Measurements from ENCODE around the gene LHX4.

LHX4 gene

GRCh38 chr1:180241716-180242544 is 11.9 kb downstream of the LHX4 start:
- H3K18ac ChIP-seq (ENCODE audit: low read depth in 1 of 2, low read length in 2 of 2): no peak overlapping the region
- H3K4me2 ChIP-seq (ENCODE audit: low read length, poor library complexity, severe bottlenecking): no peak overlapping the region
- peaks cover 53 to 87% of the 10 kb centered on the region in 2 experiments for H3K27me3 ChIP-seq (ENCODE audit: control insufficient read depth in 1 of 2, insufficient read depth in 1 of 2, low read length in 2 of 2)
- H3K27ac ChIP-seq (ENCODE audit: low read length, poor library complexity, severe bottlenecking): no peak overlapping the region
- H2BK120ac ChIP-seq (ENCODE audit: low read depth, low read length): no peak overlapping the region
- H3K9me3 ChIP-seq (ENCODE audit: control insufficient read depth, low read length): no peaks in the 10 kb centered on the region
- no peaks in the 10 kb centered on the region for H3K36me3 ChIP-seq (ENCODE audit: control insufficient read depth in 1 of 2, insufficient read depth in 2 of 2, low read depth in 1 of 2, low read length in 2 of 2)
- H2BK15ac ChIP-seq (ENCODE audit: low read depth, poor library complexity, severe bottlenecking): no peak overlapping the region
- H3K79me1 ChIP-seq (replicated peaks; ENCODE audit: low read length, poor library complexity, severe bottlenecking): no peaks in the 10 kb centered on the region
- no peak overlapping the region for H3K9ac ChIP-seq (ENCODE audit: low read length)
- H2BK5ac ChIP-seq (ENCODE audit: low read depth, low read length, poor library complexity, severe bottlenecking): no peak overlapping the region
- no peak overlapping the region for H3K4me3 ChIP-seq (ENCODE audit: insufficient read depth in 1 of 2, low read depth in 1 of 2, low read length in 2 of 2)
- H3K23ac ChIP-seq (ENCODE audit: low read length in 2 of 2): no peak overlapping the region
- no peak overlapping the region for H2AK5ac ChIP-seq (ENCODE audit: low read length, severe bottlenecking)
- H2BK12ac ChIP-seq (ENCODE audit: low read length in 2 of 2): no peak overlapping the region
- H3K4me1 ChIP-seq (ENCODE audit: control insufficient read depth, insufficient read depth, low read depth, low read length): peaks cover 6% of the 10 kb centered on the region
- no peak for DNase-seq
- H2AFZ ChIP-seq (ENCODE audit: low read depth, low read length): no peak overlapping the region
- no peak overlapping the region for H4K8ac ChIP-seq (ENCODE audit: low read length)
- H4K91ac ChIP-seq (ENCODE audit: low read length): no peak overlapping the region
- 77% methylated on average over 8 of the region's 8 CpGs for WGBS
- no peak overlapping the region for H3K4ac ChIP-seq (ENCODE audit: low read depth in 1 of 2, low read length in 2 of 2)
- H3K14ac ChIP-seq (ENCODE audit: low read length in 2 of 2): no peak overlapping the region

GRCh38 chr1:180243517-180244221 is 13.6 kb downstream of the LHX4 start:
- 87% methylated on average over 11 of the region's 11 CpGs for WGBS
- Histone ChIP-seq H3K4me2 (ENCODE audit: low read length, poor library complexity, severe bottlenecking) (no peak overlapping the region), H3K27me3 (ENCODE audit: control insufficient read depth in 1 of 2, insufficient read depth in 1 of 2, low read length in 2 of 2) (peaks cover 40 to 87% of the 10 kb centered on the region in 2 experiments)

GRCh38 chr1:180244840-180245239 is 14.8 kb downstream of the LHX4 start:
- H3K27me3 ChIP-seq (ENCODE audit: control insufficient read depth in 1 of 2, insufficient read depth in 1 of 2, low read length in 2 of 2): peaks cover 28 to 87% of the 10 kb centered on the region in 2 experiments
- H3K4me3 ChIP-seq (ENCODE audit: insufficient read depth in 1 of 2, low read depth in 1 of 2, low read length in 2 of 2): no peak overlapping the region
- H3K18ac ChIP-seq (ENCODE audit: low read depth in 1 of 2, low read length in 2 of 2): no peak overlapping the region
- no peak overlapping the region for H3K9ac ChIP-seq (ENCODE audit: low read length)
- H2BK15ac ChIP-seq (ENCODE audit: low read depth, poor library complexity, severe bottlenecking): no peak overlapping the region
- DNase-seq: no peak
- no peaks in the 10 kb centered on the region for H3K36me3 ChIP-seq (ENCODE audit: control insufficient read depth in 1 of 2, insufficient read depth in 2 of 2, low read depth in 1 of 2, low read length in 2 of 2)
- no peak overlapping the region for H2AK5ac ChIP-seq (ENCODE audit: low read length, severe bottlenecking)
- H3K14ac ChIP-seq (ENCODE audit: low read length in 2 of 2): no peak overlapping the region
- H3K23ac ChIP-seq (ENCODE audit: low read length in 2 of 2): no peak overlapping the region
- H2BK5ac ChIP-seq (ENCODE audit: low read depth, low read length, poor library complexity, severe bottlenecking): no peak overlapping the region
- no peak overlapping the region for H3K4ac ChIP-seq (ENCODE audit: low read depth in 1 of 2, low read length in 2 of 2)
- no peak overlapping the region for H3K4me2 ChIP-seq (ENCODE audit: low read length, poor library complexity, severe bottlenecking)
- no peaks in the 10 kb centered on the region for H3K9me3 ChIP-seq (ENCODE audit: control insufficient read depth, low read length)
- 89% methylated on average over 6 of the region's 6 CpGs for WGBS
- no peak overlapping the region for H2AFZ ChIP-seq (ENCODE audit: low read depth, low read length)
- H2BK12ac ChIP-seq (ENCODE audit: low read length in 2 of 2): no peak overlapping the region
- no peaks in the 10 kb centered on the region for H3K79me1 ChIP-seq (replicated peaks; ENCODE audit: low read length, poor library complexity, severe bottlenecking)
- peaks cover 9% of the 10 kb centered on the region for H3K4me1 ChIP-seq (ENCODE audit: control insufficient read depth, insufficient read depth, low read depth, low read length)
- H3K27ac ChIP-seq (ENCODE audit: low read length, poor library complexity, severe bottlenecking): no peak overlapping the region
- no peak overlapping the region for H2BK120ac ChIP-seq (ENCODE audit: low read depth, low read length)
- H4K91ac ChIP-seq (ENCODE audit: low read length): no peak overlapping the region
- no peak overlapping the region for H4K8ac ChIP-seq (ENCODE audit: low read length)

More at GRCh38 chr1:180243517-180244221, 13.6 kb downstream of the LHX4 start:
- no peak overlapping the region for H2AFZ ChIP-seq (ENCODE audit: low read depth, low read length)
- no peak overlapping the region for H4K91ac ChIP-seq (ENCODE audit: low read length)
- no peak overlapping the region for H2BK120ac ChIP-seq (ENCODE audit: low read depth, low read length)
- H3K9me3 ChIP-seq (ENCODE audit: control insufficient read depth, low read length): no peaks in the 10 kb centered on the region
- no peaks in the 10 kb centered on the region for H3K36me3 ChIP-seq (ENCODE audit: control insufficient read depth in 1 of 2, insufficient read depth in 2 of 2, low read depth in 1 of 2, low read length in 2 of 2)
- H3K4ac ChIP-seq (ENCODE audit: low read depth in 1 of 2, low read length in 2 of 2): no peak overlapping the region
- H3K23ac ChIP-seq (ENCODE audit: low read length in 2 of 2): no peak overlapping the region
- H3K4me3 ChIP-seq (ENCODE audit: insufficient read depth in 1 of 2, low read depth in 1 of 2, low read length in 2 of 2): no peak overlapping the region
- H2BK15ac ChIP-seq (ENCODE audit: low read depth, poor library complexity, severe bottlenecking): no peak overlapping the region
- peaks cover 6% of the 10 kb centered on the region for H3K4me1 ChIP-seq (ENCODE audit: control insufficient read depth, insufficient read depth, low read depth, low read length)
- no peak overlapping the region for H3K9ac ChIP-seq (ENCODE audit: low read length)
- H3K27ac ChIP-seq (ENCODE audit: low read length, poor library complexity, severe bottlenecking): no peak overlapping the region
- no peak for DNase-seq
- no peak overlapping the region for H2BK12ac ChIP-seq (ENCODE audit: low read length in 2 of 2)
- no peak overlapping the region for H4K8ac ChIP-seq (ENCODE audit: low read length)
- no peak overlapping the region for H2AK5ac ChIP-seq (ENCODE audit: low read length, severe bottlenecking)
- no peak overlapping the region for H2BK5ac ChIP-seq (ENCODE audit: low read depth, low read length, poor library complexity, severe bottlenecking)
- H3K79me1 ChIP-seq (replicated peaks; ENCODE audit: low read length, poor library complexity, severe bottlenecking): no peaks in the 10 kb centered on the region
- H3K18ac ChIP-seq (ENCODE audit: low read depth in 1 of 2, low read length in 2 of 2): no peak overlapping the region
- no peak overlapping the region for H3K14ac ChIP-seq (ENCODE audit: low read length in 2 of 2)

- H2AFZ ChIP-seq (ENCODE audit: low read depth, low read length): no peak overlapping the region
- no peaks in the 10 kb centered on the region for H3K36me3 ChIP-seq (ENCODE audit: control insufficient read depth in 1 of 2, insufficient read depth in 2 of 2, low read depth in 1 of 2, low read length in 2 of 2)
- no peak for DNase-seq
- H3K9me3 ChIP-seq (ENCODE audit: control insufficient read depth, low read length): no peaks in the 10 kb centered on the region
- H3K14ac ChIP-seq (ENCODE audit: low read length in 2 of 2): no peak overlapping the region
- H3K18ac ChIP-seq (ENCODE audit: low read depth in 1 of 2, low read length in 2 of 2): no peak overlapping the region
- no peak overlapping the region for H3K4me2 ChIP-seq (ENCODE audit: low read length, poor library complexity, severe bottlenecking)
- H3K4ac ChIP-seq (ENCODE audit: low read depth in 1 of 2, low read length in 2 of 2): no peak overlapping the region
- no peak overlapping the region for H2AK5ac ChIP-seq (ENCODE audit: low read length, severe bottlenecking)
- no peak overlapping the region for H3K27ac ChIP-seq (ENCODE audit: low read length, poor library complexity, severe bottlenecking)
- WGBS: 97% methylated on average over 5 of the region's 5 CpGs
- no peaks in the 10 kb centered on the region for H3K79me1 ChIP-seq (replicated peaks; ENCODE audit: low read length, poor library complexity, severe bottlenecking)
- no peak overlapping the region for H2BK120ac ChIP-seq (ENCODE audit: low read depth, low read length)
- no peak overlapping the region for H2BK12ac ChIP-seq (ENCODE audit: low read length in 2 of 2)
- H3K23ac ChIP-seq (ENCODE audit: low read length in 2 of 2): no peak overlapping the region
- H3K4me1 ChIP-seq (ENCODE audit: control insufficient read depth, insufficient read depth, low read depth, low read length): peaks cover 14% of the 10 kb centered on the region
- H2BK15ac ChIP-seq (ENCODE audit: low read depth, poor library complexity, severe bottlenecking): no peak overlapping the region
- H4K91ac ChIP-seq (ENCODE audit: low read length): no peak overlapping the region
- H3K4me3 ChIP-seq (ENCODE audit: insufficient read depth in 1 of 2, low read depth in 1 of 2, low read length in 2 of 2): no peak overlapping the region
- H2BK5ac ChIP-seq (ENCODE audit: low read depth, low read length, poor library complexity, severe bottlenecking): no peak overlapping the region
- peaks cover 12 to 82% of the 10 kb centered on the region in 2 experiments for H3K27me3 ChIP-seq (ENCODE audit: control insufficient read depth in 1 of 2, insufficient read depth in 1 of 2, low read length in 2 of 2)
- no peak overlapping the region for H4K8ac ChIP-seq (ENCODE audit: low read length)
- no peak overlapping the region for H3K9ac ChIP-seq (ENCODE audit: low read length)
Observed at GRCh38 chr1:180246579-180246978, 16.5 kb downstream of the LHX4 start.
